Left renal pelvis (tissue), 4 donors: Measurements from ENCODE around the gene NLGN1. TPM values are rescaled to one million over a fixed set of nuclear protein-coding genes. Genes with fewer than 3 reads are reported as not detected.

ENCODE experiments used
- DNase-seq, 4 donors: peaks; one replicate each; pipeline ENCODE4 v3.0.0-alpha.2; 2013; ENCODE audit warnings: low read depth in 4 of 4, low spot score in 3 of 4
- polyA plus RNA-seq, 4 donors: library from polyadenylated mRNA; unstranded; fragments of 120-200 nt; gene quantifications; one replicate each; pipeline ENCODE4 v1.2.1, GENCODE V29; 2013; ENCODE audit not compliant: insufficient read length in 4 of 4

Gene NLGN1
- polyA plus RNA-seq, 4 donors: 1.4 to 5.3 (median 3.7) TPM

DNA sequence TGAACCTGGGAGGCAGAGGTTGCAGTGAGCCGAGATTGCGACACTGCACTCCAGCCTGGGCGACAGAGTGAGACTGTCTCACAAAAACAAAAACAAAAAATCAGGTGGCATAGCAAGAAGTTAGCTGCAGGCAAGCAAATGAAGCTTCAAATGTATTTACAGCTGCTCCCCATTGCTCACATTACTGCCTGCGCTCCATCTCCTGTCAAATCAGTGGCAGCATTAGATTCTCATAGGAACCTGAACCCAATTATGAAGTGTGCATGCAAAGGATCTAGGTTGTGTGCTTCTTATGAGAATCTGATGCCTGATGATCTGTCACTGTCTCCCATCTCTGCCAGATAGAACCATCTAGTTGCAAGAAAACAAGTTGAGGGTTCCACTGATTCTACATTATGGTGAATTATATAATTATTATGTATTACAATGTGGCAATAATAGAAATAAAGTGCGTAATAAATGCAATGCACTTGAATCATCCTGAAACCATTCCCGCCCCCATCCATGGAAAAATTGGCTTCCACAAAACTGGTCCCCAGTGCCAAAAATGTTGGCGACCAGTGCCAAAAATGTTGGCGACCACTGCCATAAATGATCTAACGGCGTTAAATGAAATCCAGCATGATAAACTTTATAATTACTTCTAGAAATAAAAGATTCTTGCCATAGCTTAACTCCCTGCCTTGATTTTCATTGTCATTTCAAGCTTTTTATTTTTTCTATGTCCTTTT is 844.9 kb downstream of the NLGN1 start:
- no peak for DNase-seq

DNA sequence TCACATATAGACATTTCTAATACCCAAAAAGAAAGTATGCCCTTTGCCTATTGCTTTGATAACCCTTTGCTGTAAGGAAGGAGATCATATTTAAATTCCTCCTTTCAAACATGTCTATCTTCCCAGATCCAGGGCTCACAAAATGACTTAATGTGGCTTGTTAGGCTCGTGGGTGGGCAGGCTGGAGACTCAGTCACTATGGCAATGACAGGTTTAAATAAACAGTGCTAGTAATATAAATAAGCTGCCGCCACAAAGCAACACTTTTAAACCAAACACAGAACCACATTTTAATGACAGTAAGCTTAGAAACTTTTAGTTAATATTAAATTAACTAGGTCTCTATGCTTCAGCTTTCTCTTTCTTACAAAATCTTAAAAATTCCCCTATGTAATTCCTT is 845.6 kb downstream of the NLGN1 start:
- no peak for DNase-seq

DNA sequence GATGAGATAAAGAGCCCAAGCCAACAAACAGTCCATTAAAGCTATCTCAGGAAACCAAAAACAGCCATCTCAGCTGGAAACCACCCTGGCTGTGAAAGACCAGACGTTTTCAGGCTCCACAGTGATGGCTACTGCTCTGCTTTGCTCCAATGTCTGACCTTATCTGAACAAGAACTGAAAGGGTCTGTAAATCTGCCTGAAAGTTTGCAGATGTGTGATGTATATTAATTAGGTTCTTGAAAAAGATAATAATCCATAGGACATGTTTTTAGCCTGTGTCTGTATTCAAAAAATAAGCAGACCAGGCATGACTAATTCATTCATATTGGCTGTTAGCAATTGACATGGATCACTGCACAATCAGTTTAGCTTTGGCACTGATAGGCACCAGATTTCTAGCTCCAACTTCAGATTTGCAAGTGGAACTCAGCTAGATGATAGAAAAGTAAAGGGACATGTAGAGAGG is 850.2 kb downstream of the NLGN1 start:
- no peak for DNase-seq

DNA sequence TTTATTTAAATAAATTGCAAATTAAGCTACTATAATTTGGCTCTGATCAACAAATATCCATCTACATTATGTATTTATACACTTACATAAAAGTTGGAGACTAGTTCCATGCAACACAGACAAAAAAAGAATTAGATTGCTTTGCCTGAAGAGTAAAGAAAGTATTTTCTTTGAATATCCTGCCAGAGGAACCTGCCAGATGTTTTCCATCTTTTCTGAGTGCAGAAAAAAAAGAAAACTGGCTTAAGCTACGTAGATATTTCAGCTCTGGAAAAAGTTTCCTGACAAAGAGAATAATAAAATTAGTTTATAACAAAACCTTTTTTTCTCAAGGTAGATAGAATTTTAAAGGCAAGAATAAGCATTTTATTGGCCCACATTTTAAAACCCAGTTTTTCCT is 854.1 kb downstream of the NLGN1 start:
- peak in 1 of 4 donors; percentile 20 for DNase-seq

- DNase-seq: no peak
Measured at GRCh38 chr3:174253196-174253823, 855.8 kb downstream of the NLGN1 start.

GRCh38 chr3:174253940-174254339 is 856.4 kb downstream of the NLGN1 start:
- DNase-seq: no peak

DNA sequence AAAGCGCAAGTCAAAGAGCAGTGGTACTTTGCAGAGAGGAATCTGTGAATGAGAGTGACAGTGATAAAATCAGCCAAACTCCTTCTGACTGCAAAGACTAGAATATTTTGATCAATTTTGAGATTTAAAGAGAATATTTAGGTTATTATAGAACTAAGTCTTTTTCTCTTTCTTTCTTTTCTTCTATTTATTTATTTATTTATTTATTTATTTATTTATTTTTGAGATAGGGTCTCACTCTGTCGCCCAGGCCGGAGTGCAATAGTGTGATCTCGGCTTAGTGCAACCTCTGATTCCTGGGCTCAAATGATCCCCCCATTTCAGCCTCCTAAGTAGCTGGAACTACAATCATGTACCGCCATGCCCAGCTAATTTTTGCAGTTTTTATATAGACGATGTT is 857.9 kb downstream of the NLGN1 start:
- no peak for DNase-seq

GRCh38 chr3:174266476-174266875 is 868.9 kb downstream of the NLGN1 start:
- DNase-seq: no peak

DNA sequence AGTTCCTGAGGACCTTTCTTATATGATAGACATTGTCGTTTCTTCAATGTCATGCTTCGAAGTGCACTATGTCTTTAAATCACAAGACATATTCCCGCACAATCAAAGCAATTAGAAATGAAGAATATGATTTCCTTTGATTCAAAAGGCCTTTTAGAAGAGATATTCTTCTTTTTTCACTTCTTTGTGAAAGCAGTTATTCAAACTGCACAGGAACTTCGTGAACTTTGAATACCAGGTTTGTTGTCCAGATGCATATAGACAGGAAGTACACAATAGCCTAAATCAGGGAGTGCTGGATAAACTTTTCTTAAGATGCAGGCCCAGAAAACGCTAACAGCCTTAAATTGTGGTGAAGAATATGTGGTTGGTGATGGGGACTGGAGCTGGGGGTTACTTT is 870.5 kb downstream of the NLGN1 start:
- DNase-seq: no peak

DNA sequence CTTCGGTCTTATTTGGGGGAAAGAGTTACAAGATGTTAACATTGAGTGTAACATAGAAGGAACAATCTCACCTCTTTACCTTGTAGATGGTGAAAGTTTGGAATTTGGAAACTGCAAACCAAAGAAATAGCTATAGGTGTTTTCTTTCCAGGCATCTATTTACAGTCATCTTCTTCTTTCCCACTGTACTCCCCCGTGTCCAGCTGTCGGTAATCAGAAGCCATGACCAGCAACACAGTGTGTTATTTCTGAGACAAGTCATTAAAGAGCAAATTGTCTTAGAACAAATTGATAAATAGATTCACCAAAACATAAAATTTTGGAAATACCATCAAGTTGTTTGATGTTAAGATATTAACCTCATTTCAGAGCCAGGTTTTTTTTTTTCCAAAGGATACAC is 871.0 kb downstream of the NLGN1 start:
- DNase-seq: peak in 1 of 4 donors; percentile 8

- DNase-seq: no peak
Measured at GRCh38 chr3:174270841-174271240, 873.3 kb downstream of the NLGN1 start.

- DNase-seq: no peak
Measured at GRCh38 chr3:174275336-174275735, 877.8 kb downstream of the NLGN1 start.

DNA sequence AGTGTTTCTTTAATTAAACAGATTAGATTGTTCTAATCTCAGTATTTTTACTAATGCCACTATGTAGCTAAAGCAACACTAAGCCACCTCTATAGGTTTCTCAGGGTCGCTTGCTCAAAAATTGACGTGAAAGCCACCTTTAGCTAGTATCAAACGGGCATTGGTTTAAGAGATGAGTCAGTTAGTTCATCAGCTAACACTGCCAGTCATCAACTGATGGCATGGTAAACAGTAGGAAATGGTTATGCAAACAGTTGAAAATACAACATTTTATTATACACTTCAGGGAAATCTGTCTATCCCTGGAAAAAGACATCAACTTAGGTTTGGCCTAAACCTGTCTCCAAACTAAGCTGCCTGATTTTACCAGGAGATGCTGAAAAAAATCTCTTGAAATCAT is 879.3 kb downstream of the NLGN1 start:
- DNase-seq: no peak

GRCh38 chr3:174278094-174278493 is 880.5 kb downstream of the NLGN1 start:
- DNase-seq: no peak

- DNase-seq: no peak
Measured at GRCh38 chr3:174280186-174280585, 882.6 kb downstream of the NLGN1 start.

DNA sequence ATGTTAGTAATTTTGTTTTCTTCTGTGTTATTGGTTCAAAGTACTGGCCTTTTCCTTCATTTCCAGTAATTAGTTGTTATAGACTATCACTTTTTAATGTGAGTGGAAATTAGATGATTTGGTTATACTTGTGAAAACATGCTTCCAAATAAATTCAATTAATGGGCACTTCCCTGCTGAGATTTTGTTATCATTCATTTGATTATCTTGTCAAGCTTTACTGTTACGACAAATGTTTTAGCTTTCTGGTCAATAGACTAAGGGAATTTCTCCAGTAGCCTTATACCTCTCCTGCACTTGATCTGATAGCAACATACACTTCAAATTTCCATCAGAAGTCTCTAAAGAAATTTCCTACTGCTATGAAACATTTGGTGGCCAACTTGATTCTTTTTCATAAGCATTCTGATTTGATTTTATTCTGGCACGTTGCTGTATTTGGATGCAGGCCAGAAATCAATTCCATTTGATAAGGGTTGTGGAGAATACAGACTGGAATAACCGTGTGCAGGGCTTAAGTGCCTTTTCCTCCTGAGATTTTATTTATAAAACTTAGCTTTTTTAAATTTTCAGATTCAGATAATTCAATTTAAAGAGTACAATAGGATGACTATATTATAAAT is 887.8 kb downstream of the NLGN1 start:
- DNase-seq: no peak

GRCh38 chr3:174287705-174288104 is 890.2 kb downstream of the NLGN1 start:
- no peak for DNase-seq

- no peak for DNase-seq
Measured at GRCh38 chr3:174294616-174295015, 897.1 kb downstream of the NLGN1 start.

GRCh38 chr3:174295306-174296092 is 898.0 kb downstream of the NLGN1 start:
- DNase-seq: no peak

- no peak for DNase-seq
Measured at GRCh38 chr3:174302746-174303315, 905.3 kb downstream of the NLGN1 start.
